Memory B cell (primary cell): ENCODE measurements around the gene OGFOD3.

Experiments used
- ATAC-seq: fragments of 150-1000 bp; cut with Tn5 transposase; 2 replicates; pipeline ENCODE4 v1.10.0; 2021; ENCODE audit warnings: low read depth, mild to moderate bottlenecking, moderate library complexity
- DNase-seq, 2 donors: peaks; one replicate each; pipeline ENCODE4 v3.0.0; 2022; ENCODE audit warnings: low spot score in 2 of 2
- H3K27ac Mint-ChIP-seq: one replicate; pipeline ENCODE4 v1.8.0; 2022; ENCODE audit warnings: mild to moderate bottlenecking, moderate library complexity, mixed read lengths
- H3K27me3 Mint-ChIP-seq: one replicate; pipeline ENCODE4 v1.8.0; 2022; ENCODE audit warnings: mixed read lengths
- H3K36me3 Mint-ChIP-seq: one replicate; pipeline ENCODE4 v1.8.0; 2022; ENCODE audit warnings: mild to moderate bottlenecking, mixed read lengths
- H3K4me1 Mint-ChIP-seq: one replicate; pipeline ENCODE4 v1.8.0; 2022; ENCODE audit warnings: mixed read lengths
- H3K4me3 Mint-ChIP-seq: one replicate; pipeline ENCODE4 v1.8.0; 2022; ENCODE audit warnings: mild to moderate bottlenecking, moderate library complexity, mixed read lengths
- H3K9me3 Mint-ChIP-seq: one replicate; pipeline ENCODE4 v1.8.0; 2022; ENCODE audit warnings: mixed read lengths

Gene OGFOD3

DNA sequence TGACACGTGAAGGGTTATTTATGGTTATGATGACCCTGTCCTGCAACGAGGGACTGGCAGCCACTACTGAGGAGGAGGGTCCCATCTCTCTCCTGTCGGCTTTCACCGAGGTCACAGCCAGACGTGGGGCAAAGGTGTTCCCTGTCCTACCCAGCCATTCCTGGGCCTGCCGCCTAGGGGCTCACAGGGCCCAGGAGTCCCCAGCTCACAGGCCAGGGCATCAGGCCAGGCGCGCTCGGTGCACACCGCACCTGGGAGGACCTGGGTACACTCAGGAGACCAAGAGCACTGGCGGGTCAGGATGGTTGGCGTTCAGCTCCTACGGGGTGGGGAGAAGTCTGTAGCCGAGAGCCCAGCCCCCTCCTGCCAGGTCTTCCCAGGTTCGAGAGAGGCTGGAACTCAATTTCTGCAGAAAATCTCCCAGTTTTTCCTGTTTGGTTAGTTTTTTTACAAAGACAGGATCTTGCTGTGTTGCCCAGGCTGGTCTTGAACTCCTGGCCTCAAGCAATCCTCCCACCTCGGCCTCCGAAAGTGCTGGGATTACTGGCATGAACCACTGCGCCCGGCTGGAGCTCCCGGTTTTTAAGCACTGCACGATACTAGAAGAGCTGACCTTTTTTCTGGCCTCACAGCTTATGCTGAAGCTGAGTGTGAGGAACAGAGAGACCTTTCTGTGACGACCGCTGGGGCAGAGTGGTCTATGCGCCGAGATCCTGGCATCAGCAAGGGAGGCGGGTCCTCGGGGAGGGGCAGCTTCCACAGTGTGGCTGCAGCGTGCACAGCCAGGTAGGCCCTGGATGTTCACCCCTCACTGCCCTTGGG, 24.5 kb upstream of the OGFOD3 start:
- Mint-ChIP-seq H3K36me3 (peaks cover 6% of the 10 kb centered on the region), H3K4me3 (no peak overlapping the region), H3K27ac (peak overlapping the region; percentile 59), H3K9me3 (no peaks in the 10 kb centered on the region), H3K27me3 (no peaks in the 10 kb centered on the region), H3K4me1 (peaks cover 27% of the 10 kb centered on the region)
- no peak for DNase-seq
- ATAC-seq, result no peak

DNA sequence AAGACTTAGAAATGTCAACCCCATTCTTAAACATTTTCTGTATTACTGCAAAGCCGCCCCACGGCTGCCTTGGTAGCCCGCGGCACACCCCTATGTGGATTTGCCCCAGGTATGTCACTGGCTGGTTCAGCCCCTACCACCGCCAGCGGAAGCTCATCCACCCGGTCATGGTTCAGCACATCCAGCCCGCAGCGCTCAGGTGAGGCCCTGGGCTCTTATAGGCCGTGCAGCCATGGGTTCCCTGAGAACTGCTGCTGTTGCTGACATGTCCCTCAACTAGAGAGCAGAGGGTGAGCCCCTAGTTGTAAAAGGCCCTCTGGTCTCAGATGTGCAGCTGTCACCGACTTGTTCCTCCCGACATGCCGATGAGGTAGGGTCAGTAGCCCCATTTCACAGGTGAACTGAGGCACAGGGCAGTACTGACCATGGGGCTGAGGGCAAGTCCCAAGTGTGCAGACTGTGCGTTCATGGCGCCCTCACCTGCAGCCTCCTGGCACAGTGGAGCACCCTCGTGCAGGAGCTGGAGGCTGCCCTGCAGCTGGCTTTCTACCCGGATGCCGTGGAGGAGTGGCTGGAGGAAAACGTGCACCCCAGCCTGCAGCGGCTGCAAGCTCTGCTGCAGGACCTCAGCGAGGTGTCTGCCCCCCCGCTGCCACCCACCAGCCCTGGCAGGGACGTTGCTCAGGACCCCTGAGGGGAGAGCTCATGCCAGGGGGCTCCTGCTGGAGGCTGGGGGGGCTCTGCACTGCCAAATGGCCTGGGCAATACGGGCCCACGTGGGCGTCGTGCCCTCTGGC, 23.5 kb upstream of the OGFOD3 start:
- ATAC-seq (peak; percentile 80), DNase-seq (peak; percentile 35 to 45)
- Mint-ChIP-seq H3K4me1 (peaks cover 23% of the 10 kb centered on the region), H3K36me3 (peaks cover 6% of the 10 kb centered on the region), H3K27me3 (no peaks in the 10 kb centered on the region), H3K4me3 (peak overlapping the region; percentile 62), H3K27ac (peak overlapping the region; percentile 95), H3K9me3 (no peaks in the 10 kb centered on the region)

DNA sequence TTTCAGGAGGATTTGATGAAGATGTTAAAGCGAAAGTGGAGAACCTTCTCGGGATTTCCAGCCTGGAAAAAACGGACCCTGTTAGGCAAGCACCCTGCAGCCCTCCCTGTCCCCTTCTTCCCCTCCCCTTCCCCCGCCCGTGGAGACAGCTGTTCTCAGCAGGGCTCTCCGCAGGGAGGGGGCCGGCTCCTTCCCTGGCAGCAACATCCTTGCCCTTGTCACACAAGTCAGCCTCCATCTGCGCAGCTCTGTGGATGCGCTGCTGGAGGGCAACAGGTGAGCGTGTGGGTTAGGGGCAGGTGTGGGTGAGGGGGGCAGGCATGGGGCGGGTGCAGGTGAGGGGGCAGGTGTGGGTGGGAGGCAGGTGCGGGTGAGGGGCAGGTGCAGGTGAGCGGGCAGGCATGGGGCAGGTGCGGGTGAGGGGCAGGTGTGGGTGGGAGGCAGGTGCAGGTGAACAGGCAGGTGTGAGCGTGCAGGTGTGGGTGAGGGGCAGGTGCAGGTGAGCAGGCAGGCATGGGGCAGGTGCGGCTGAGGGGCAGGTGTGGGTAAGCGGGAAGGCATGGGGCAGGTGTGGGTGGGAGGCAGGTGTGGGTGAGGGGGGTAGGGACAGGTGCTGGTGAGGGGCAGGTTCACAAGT, 22.7 kb upstream of the OGFOD3 start:
- Mint-ChIP-seq H3K9me3 (no peaks in the 10 kb centered on the region), H3K4me3 (peak overlapping the region; percentile 79), H3K27ac (peak overlapping the region; percentile 95), H3K36me3 (peaks cover 4% of the 10 kb centered on the region), H3K4me1 (peaks cover 21% of the 10 kb centered on the region), H3K27me3 (no peaks in the 10 kb centered on the region)
- peak; percentile 33 for ATAC-seq
- DNase-seq, result no peak

DNA sequence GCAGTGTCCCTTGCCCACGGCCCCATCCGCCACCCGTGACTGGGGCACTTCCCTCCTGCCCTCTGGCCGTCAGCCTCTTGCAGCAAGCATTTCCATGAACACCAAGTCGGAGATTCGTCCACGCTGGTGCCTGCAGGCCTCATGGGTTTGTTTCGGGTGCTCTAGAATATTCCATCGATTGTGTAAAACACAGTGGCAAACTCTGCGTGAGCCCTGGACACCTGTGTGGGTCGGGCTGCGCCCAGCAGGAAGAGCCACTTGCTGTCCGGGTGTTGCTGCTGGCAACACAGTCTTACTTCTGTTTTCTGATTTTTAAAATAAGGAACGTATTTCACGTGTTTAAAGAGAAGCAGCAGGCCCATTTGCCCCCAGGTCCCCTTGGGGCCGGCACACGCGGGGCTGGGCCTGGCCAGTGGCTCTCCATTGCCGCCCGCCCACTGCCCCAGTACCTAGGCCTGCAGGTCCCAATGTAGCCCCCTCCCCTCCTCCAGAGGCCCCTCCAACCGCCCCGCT, 22.1 kb upstream of the OGFOD3 start:
- DNase-seq (no peak), ATAC-seq (peak; percentile 58)
- H3K4me1 Mint-ChIP-seq, result peaks cover 21% of the 10 kb centered on the region
- peak overlapping the region; percentile 95 for H3K27ac Mint-ChIP-seq
- no peaks in the 10 kb centered on the region for H3K27me3 Mint-ChIP-seq
- peaks cover 4% of the 10 kb centered on the region for H3K36me3 Mint-ChIP-seq
- H3K9me3 Mint-ChIP-seq, result no peaks in the 10 kb centered on the region
- peak overlapping the region; percentile 79 for H3K4me3 Mint-ChIP-seq

DNA sequence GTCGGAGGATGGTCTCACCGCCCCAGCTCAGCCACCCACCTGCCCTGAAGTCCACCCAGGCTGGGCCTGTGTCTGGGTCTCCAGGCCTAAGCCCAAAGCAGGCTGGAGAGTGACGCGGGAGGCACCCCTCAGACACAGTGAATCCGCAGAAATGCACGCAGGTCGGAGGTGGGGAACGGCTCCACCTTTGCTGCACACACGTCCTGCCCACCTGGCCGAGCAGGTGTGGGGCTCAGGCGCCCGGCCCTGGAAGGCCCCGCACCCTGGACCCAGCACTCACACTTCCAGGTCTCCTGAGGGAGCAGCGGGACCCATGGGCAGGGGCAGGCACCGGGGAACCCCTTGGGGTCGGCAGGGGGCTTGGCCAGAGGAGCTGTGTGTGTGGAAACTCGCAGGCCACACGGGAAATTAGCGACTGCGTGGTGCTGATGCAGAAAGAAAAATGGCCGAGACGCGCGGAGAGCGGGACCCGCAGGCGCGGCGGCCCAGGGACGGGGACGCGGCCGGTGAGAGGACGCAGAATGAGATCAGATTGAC, 21.5 kb upstream of the OGFOD3 start:
- peaks cover 24% of the 10 kb centered on the region for H3K4me1 Mint-ChIP-seq
- H3K9me3 Mint-ChIP-seq, result no peaks in the 10 kb centered on the region
- ATAC-seq (no peak), DNase-seq (no peak)
- no peaks in the 10 kb centered on the region for H3K27me3 Mint-ChIP-seq
- peak overlapping the region; percentile 95 for H3K27ac Mint-ChIP-seq
- peak overlapping the region; percentile 79 for H3K4me3 Mint-ChIP-seq
- peaks cover 4% of the 10 kb centered on the region for H3K36me3 Mint-ChIP-seq

DNA sequence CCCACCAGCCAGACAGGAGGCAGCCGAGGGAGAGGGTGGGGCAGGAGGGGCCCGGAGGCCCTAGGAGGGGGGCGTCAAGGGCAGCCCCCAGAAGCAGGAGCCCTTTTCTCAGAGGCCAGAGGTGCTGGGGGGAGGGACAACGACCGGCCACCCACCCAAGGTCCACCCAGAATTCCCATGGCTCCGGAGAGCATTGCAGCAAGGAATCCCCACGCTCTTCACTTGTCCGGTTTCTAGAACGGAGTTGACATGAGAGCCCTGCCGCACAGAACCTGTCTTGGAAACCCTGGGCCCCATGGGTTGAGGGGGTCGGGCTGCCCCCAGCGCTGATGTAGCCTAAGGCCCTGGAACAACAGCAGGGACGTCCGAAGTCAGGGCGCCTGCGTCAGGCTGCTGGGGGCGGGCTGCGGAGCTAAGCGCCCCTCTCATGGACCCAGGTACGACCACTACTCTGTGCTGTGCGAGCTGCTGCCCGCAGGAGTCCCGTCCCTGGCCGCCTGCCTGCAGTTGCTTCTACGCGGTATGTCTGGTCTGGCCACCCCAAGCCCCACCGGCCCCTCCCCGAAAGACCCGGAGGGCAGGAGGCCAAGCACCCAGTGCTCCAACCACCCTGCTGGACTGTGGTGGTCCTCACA, 20.9 kb upstream of the OGFOD3 start:
- H3K36me3 Mint-ChIP-seq, result peaks cover 4% of the 10 kb centered on the region
- H3K27me3 Mint-ChIP-seq, result no peaks in the 10 kb centered on the region
- H3K27ac Mint-ChIP-seq, result no peak overlapping the region
- DNase-seq (no peak), ATAC-seq (no peak)
- H3K4me3 Mint-ChIP-seq, result no peak overlapping the region
- H3K9me3 Mint-ChIP-seq, result no peaks in the 10 kb centered on the region
- peaks cover 26% of the 10 kb centered on the region for H3K4me1 Mint-ChIP-seq

DNA sequence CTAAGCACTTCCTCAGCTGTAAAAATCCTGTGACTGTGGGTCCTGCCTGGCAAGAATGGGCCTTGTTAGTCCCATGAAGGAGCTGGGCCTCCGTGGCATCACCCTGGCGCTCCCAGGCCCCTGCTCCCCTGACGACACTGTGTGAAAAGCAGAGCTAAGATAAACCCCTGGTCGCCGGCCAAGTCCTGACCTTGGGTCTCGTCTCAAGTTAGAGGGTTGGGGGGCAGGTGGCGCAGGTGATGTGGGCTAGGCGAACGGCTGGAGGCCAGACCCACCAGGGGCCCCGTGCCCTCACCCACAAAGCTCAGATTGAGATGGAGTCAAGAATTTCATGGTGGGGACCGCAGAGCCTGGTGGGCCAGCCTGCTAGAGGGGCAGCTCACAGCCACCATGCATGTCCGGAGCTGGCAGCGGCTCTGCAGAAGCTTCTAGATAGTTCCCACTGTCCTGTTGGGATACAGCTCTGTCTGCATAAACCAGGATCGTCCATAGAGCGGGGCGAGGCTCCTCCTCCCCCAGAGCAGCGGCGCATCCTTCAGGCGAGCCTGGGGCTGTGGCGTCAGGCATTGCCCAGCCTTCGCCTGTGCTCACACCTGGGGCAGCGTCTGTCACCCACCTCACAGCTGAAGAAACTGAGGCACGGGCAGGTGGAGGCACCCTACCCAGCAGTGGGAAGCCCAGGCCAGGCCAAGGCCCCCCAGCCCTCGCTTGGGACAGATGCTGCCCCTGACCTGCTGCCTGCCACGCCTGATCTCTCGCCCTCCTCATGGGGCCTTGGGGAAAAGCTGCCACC, 20.2 kb upstream of the OGFOD3 start:
- DNase-seq (no peak), ATAC-seq (no peak)
- peaks cover 29% of the 10 kb centered on the region for H3K4me1 Mint-ChIP-seq
- no peak overlapping the region for H3K4me3 Mint-ChIP-seq
- H3K27me3 Mint-ChIP-seq, result no peaks in the 10 kb centered on the region
- no peaks in the 10 kb centered on the region for H3K9me3 Mint-ChIP-seq
- H3K36me3 Mint-ChIP-seq, result peaks cover 5% of the 10 kb centered on the region
- H3K27ac Mint-ChIP-seq, result no peak overlapping the region

DNA sequence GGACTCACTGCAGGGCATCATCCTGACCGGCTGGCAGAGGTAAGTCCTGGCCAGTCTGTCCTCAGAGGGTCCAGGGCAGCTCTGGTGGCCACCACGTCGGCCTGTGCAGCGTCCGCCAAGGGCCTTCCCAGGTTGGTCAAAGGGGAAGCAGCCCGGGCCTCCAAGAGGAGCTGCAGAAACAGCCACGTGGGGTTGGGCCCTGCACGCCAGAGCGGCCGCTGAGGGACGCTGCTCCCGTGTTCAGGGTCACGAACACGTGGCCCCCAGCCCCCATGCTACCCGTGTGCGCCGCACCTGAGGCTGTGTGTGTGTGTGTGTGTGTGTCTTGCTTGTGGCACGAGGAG, 18.9 kb upstream of the OGFOD3 start:
- ATAC-seq, result no peak
- no peak for DNase-seq
- H3K36me3 Mint-ChIP-seq, result peaks cover 1% of the 10 kb centered on the region
- no peaks in the 10 kb centered on the region for H3K9me3 Mint-ChIP-seq
- H3K4me3 Mint-ChIP-seq, result no peak overlapping the region
- H3K27ac Mint-ChIP-seq, result no peak overlapping the region
- no peaks in the 10 kb centered on the region for H3K27me3 Mint-ChIP-seq
- peaks cover 26% of the 10 kb centered on the region for H3K4me1 Mint-ChIP-seq

DNA sequence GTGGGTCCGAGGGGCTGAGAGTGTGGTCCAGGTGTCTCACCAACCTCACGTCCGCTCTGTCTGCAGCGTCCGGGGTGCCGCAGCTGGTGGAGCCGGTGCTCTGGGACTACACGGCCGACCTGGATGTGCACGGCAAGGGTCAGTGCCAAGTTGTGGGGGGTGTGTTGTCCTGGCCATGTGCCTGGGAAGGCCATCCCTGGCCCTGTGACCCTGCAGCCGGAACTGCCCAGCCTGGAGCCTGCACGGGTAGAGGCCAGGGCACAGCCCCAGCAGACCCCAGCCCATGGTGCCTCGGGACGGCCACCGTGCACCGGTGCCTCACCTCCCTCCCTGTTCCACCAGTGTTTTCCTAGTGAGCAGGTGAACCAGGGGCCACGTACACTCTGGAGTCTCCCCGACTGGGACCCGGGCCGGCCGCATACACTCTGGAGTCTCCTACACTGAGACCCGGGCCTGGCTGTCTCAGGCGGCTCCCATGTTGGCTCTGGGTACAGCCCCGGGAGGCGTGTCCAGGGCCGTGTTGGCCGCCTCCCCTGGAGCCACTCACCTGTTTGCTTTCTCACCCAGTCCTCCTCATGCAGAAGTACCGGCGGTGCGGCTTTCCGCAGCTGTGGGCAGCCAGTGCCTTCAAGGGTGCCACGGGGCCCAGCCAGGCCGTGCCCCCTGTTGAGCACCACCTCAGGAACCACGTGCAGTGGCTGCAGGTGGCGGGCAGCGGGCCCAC, 18.4 kb upstream of the OGFOD3 start:
- Mint-ChIP-seq H3K27me3 (no peaks in the 10 kb centered on the region), H3K27ac (no peak overlapping the region), H3K4me3 (no peak overlapping the region), H3K9me3 (no peaks in the 10 kb centered on the region), H3K4me1 (peaks cover 26% of the 10 kb centered on the region), H3K36me3 (peaks cover 1% of the 10 kb centered on the region)
- ATAC-seq (no peak), DNase-seq (no peak)

DNA sequence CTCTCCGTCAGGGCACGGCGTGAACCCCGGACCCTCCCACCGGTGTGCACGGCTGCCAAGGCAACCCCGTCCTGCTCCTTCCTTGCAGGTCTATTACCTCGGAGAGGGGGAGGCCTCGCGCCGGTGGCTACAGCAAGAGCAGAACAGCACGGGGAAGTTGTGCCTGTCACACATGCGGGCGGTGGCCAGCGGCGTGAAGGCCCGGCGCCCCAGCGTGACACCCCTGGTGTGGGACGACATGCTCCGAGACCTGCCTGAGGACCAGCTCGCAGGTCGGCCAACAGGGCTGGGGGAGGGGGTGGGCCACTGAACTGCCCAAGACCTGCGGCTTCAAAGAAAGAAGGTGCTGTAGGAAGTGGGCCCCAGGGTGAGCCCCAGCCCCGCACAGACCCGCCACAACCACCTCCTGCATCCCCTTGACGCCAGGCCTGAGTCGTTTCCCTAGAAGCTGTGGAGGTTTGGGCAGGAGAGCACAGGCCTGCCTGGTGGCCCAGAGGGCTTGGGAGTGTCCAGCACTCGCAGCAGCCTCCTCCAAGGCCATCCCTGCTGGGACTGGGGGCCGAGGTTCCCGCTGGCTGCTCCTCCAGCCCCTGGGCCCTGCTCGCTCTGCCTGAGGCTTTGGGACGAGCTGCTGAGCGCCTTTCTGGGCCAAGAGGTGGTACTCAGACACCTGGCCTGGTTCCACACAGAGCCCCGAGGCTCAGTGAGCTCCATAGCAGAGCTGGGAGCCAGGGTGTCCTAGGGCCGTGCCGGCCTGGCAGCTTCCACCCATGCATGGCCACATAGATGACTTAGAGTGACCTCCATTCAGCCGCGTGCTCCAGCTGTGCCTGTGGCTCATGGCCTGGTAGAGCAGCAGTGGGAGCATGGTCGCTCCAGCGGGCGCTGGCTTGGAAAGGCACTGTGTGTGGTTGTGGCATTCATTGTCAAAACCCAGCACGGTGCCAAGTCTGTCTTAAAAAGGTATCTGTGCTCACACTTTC, 17.5 kb upstream of the OGFOD3 start:
- H3K27ac Mint-ChIP-seq, result no peak overlapping the region
- ATAC-seq (no peak), DNase-seq (no peak)
- peaks cover 1% of the 10 kb centered on the region for H3K36me3 Mint-ChIP-seq
- H3K4me1 Mint-ChIP-seq, result peaks cover 17% of the 10 kb centered on the region
- no peaks in the 10 kb centered on the region for H3K9me3 Mint-ChIP-seq
- H3K4me3 Mint-ChIP-seq, result no peak overlapping the region
- H3K27me3 Mint-ChIP-seq, result no peaks in the 10 kb centered on the region

DNA sequence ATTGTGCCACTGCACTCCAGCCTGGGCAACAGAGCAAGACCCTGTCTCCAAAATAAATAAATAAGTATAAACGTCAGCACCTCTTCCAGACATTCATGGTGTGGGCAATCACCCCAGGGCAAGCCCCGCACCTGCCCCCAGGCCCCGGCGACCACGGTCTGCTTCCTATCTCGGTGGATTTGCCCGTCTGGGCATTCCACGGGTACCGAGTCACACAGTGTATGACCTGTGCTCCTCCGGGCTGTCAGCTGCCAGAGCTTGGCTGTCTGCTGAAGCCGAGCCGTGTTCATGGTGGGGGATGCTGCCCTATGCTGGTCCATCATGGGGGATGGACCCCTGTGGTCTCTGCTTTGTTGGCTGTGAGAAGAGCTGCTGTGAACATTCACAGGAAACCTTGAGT, 16.7 kb upstream of the OGFOD3 start:
- H3K4me1 Mint-ChIP-seq, result peaks cover 11% of the 10 kb centered on the region
- H3K27me3 Mint-ChIP-seq, result no peaks in the 10 kb centered on the region
- H3K36me3 Mint-ChIP-seq, result peaks cover 3% of the 10 kb centered on the region
- no peak for DNase-seq
- H3K9me3 Mint-ChIP-seq, result no peaks in the 10 kb centered on the region
- no peak overlapping the region for H3K27ac Mint-ChIP-seq
- ATAC-seq, result no peak
- no peak overlapping the region for H3K4me3 Mint-ChIP-seq

DNA sequence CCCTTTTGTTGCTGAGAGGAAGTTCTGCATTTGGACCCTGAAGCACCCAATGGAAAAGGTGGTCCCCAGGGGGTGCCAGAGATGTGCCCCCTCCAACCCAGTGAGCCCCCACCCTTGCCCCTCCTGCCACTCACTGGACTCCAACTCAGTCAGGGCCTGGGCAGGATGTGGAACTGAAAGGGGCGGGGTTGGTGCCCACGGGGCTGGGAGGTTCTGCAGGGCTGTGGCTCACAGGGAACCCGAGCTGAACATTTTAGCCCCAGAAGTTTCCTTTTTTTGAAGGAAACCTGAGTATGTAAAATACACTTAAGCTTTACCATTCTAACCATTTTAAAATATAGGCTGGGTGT, 15.8 kb upstream of the OGFOD3 start:
- H3K4me3 Mint-ChIP-seq, result peak overlapping the region; percentile 75
- no peaks in the 10 kb centered on the region for H3K27me3 Mint-ChIP-seq
- no peak overlapping the region for H3K27ac Mint-ChIP-seq
- ATAC-seq, result peak; percentile 89
- DNase-seq, result peak in 1 of 2 donors; percentile 31
- peaks cover 18% of the 10 kb centered on the region for H3K4me1 Mint-ChIP-seq
- peaks cover 11% of the 10 kb centered on the region for H3K36me3 Mint-ChIP-seq
- no peaks in the 10 kb centered on the region for H3K9me3 Mint-ChIP-seq
